ENCODE results near the gene PRKAR1B. TPM values are rescaled to one million over a fixed set of nuclear protein-coding genes. Genes with fewer than 3 reads are reported as not detected.

Gene PRKAR1B
- total RNA-seq, 2 experiments from 2014 or later = 22.5 to 41.6 TPM

- Histone ChIP-seq H4K20me1 (ENCODE audit: insufficient read depth, low read length) (no peaks in the 10 kb centered on the region), H3K36me3 (ENCODE audit: insufficient read depth, low read length) (peaks cover 91% of the 10 kb centered on the region), H3K27ac (ENCODE audit: low read depth, low read length, poor library complexity, severe bottlenecking) (no peak overlapping the region), H3K79me2 (ENCODE audit: insufficient read depth, low read depth, low read length) (no peaks in the 10 kb centered on the region), H3K4me1 (ENCODE audit: insufficient read depth, low read length, poor library complexity, severe bottlenecking) (no peaks in the 10 kb centered on the region), H3K9me3 (ENCODE audit: low read length) (no peaks in the 10 kb centered on the region), H3K4me3 (ENCODE audit: low read depth, low read length, poor library complexity, severe bottlenecking) (no peak overlapping the region), H3K9me2 (ENCODE audit: insufficient read depth, low read length) (no peaks in the 10 kb centered on the region), H3K4me2 (ENCODE audit: low read length) (no peak overlapping the region), H2AFZ (ENCODE audit: low read length) (no peak overlapping the region)
- DNase-seq (ENCODE audit: low spot score) = no peak
- CTCF ChIA-PET (ENCODE audit: unreplicated experiment) = interaction anchor here (0.5 kb wide), 1 partner anchor 13 kb away, joined by 19 read pairs; no protein-coding TSS in a partner anchor
- no TSS peak for BruUV-seq (replicated peaks)
- intact Hi-C loops (cut with micrococcal nuclease; ENCODE audit: unreplicated experiment) = no loop called here
- POLR2A ChIA-PET = no interaction called here
- TF ChIP-seq CTCF (conservative IDR thresholded peaks at IDR 0.05; ENCODE audit: low read length) (no peak), EZH2phosphoT487 (IDR thresholded peaks at IDR 0.05; ENCODE audit: borderline replicate concordance, low read depth, low read length) (no peak)
Observed at GRCh38 chr7:761631-762030, 34.5 kb upstream of the PRKAR1B start.

- intact Hi-C loops (cut with micrococcal nuclease; ENCODE audit: unreplicated experiment) = no loop called here
- no peaks in the 10 kb centered on the region for H3K79me2 ChIP-seq (ENCODE audit: insufficient read depth, low read depth, low read length)
- no peak for TF ChIP-seq EZH2phosphoT487 (IDR thresholded peaks at IDR 0.05; ENCODE audit: borderline replicate concordance, low read depth, low read length)
- no peak for TF ChIP-seq CTCF (conservative IDR thresholded peaks at IDR 0.05; ENCODE audit: low read length)
- no peak overlapping the region for H3K4me2 ChIP-seq (ENCODE audit: low read length)
- H3K4me3 ChIP-seq (ENCODE audit: low read depth, low read length, poor library complexity, severe bottlenecking) = no peak overlapping the region
- no peak for DNase-seq (ENCODE audit: low spot score)
- ChIA-PET POLR2A (no interaction called here), CTCF (ENCODE audit: unreplicated experiment) (interaction anchor here (0.5 kb wide), 1 partner anchor 12 kb away, joined by 19 read pairs; no protein-coding TSS in a partner anchor)
- no peak overlapping the region for H3K27ac ChIP-seq (ENCODE audit: low read depth, low read length, poor library complexity, severe bottlenecking)
- peaks cover 91% of the 10 kb centered on the region for H3K36me3 ChIP-seq (ENCODE audit: insufficient read depth, low read length)
- no peaks in the 10 kb centered on the region for H3K9me2 ChIP-seq (ENCODE audit: insufficient read depth, low read length)
- no peak overlapping the region for H2AFZ ChIP-seq (ENCODE audit: low read length)
- no peaks in the 10 kb centered on the region for H4K20me1 ChIP-seq (ENCODE audit: insufficient read depth, low read length)
- H3K9me3 ChIP-seq (ENCODE audit: low read length) = no peaks in the 10 kb centered on the region
- BruUV-seq (replicated peaks) = no TSS peak
- H3K4me1 ChIP-seq (ENCODE audit: insufficient read depth, low read length, poor library complexity, severe bottlenecking) = no peaks in the 10 kb centered on the region
Observed at GRCh38 chr7:761101-761500, 34.0 kb upstream of the PRKAR1B start.

GRCh38 chr7:760006-760405 lies 32.9 kb upstream of the PRKAR1B start:
- H3K4me1 ChIP-seq (ENCODE audit: insufficient read depth, low read length, poor library complexity, severe bottlenecking) = no peaks in the 10 kb centered on the region
- ChIA-PET CTCF (ENCODE audit: unreplicated experiment) (no interaction called here), POLR2A (no interaction called here)
- H2AFZ ChIP-seq (ENCODE audit: low read length) = no peak overlapping the region
- H3K4me2 ChIP-seq (ENCODE audit: low read length) = no peak overlapping the region
- no peak overlapping the region for H3K4me3 ChIP-seq (ENCODE audit: low read depth, low read length, poor library complexity, severe bottlenecking)
- intact Hi-C loops (cut with micrococcal nuclease; ENCODE audit: unreplicated experiment) = no loop called here
- BruUV-seq (replicated peaks) = no TSS peak
- no peaks in the 10 kb centered on the region for H3K79me2 ChIP-seq (ENCODE audit: insufficient read depth, low read depth, low read length)
- TF ChIP-seq EZH2phosphoT487 (IDR thresholded peaks at IDR 0.05; ENCODE audit: borderline replicate concordance, low read depth, low read length) (no peak), CTCF (conservative IDR thresholded peaks at IDR 0.05; ENCODE audit: low read length) (no peak)
- peaks cover 89% of the 10 kb centered on the region for H3K36me3 ChIP-seq (ENCODE audit: insufficient read depth, low read length)
- no peak overlapping the region for H3K27ac ChIP-seq (ENCODE audit: low read depth, low read length, poor library complexity, severe bottlenecking)
- no peaks in the 10 kb centered on the region for H4K20me1 ChIP-seq (ENCODE audit: insufficient read depth, low read length)
- no peak for DNase-seq (ENCODE audit: low spot score)
- H3K9me2 ChIP-seq (ENCODE audit: insufficient read depth, low read length) = no peaks in the 10 kb centered on the region
- H3K9me3 ChIP-seq (ENCODE audit: low read length) = no peaks in the 10 kb centered on the region
